NCI-H1436 treated with DMSO at 0.1 percent for 48 hours (cell line): ENCODE measurements around the gene MARCHF9.
"Not testable (repeated sequence)": the region's sequence is repeated elsewhere in the genome, so short reads cannot be mapped to it uniquely, and the experiment has no call there.

ENCODE experiments used
- DNase-seq: peaks from one replicate; lab custom pipeline; 2025; lab: John Stamatoyannopoulos, UW

Gene MARCHF9

GRCh38 chr12:57771236-57771872 lies 16.5 kb downstream of the MARCHF9 start:
- peak; percentile 9 for DNase-seq

GRCh38 chr12:57771873-57772428 lies 17.0 kb downstream of the MARCHF9 start, which contains the start of gene METTL1:
TSS of gene METTL1 (minus strand) at chr12:57772105. CDS start at chr12:57772083, 22 bp downstream.
- peak; percentile 58 for DNase-seq

- DNase-seq: no peak
These were observed 17.8 kb downstream of the MARCHF9 start, which contains the start of gene EEF1AKMT3 for GRCh38 chr12:57772429-57773322. TSS of gene EEF1AKMT3 (plus strand) at chr12:57772614. CDS start at chr12:57772725, 111 bp downstream.

- not testable (repeated sequence) for DNase-seq
These were observed 19.7 kb downstream of the MARCHF9 start for GRCh38 chr12:57774634-57775033.

GRCh38 chr12:57775044-57775443 lies 20.1 kb downstream of the MARCHF9 start:
- DNase-seq: no peak

- no peak for DNase-seq
These were observed 20.8 kb downstream of the MARCHF9 start for GRCh38 chr12:57775563-57776246.

- DNase-seq: no peak
These were observed 21.3 kb downstream of the MARCHF9 start for GRCh38 chr12:57776247-57776587.

GRCh38 chr12:57777367-57777766 lies 22.5 kb downstream of the MARCHF9 start:
- no peak for DNase-seq

- no peak for DNase-seq
These were observed 23.0 kb downstream of the MARCHF9 start for GRCh38 chr12:57777911-57778310.

GRCh38 chr12:57779736-57780135 lies 24.8 kb downstream of the MARCHF9 start:
- DNase-seq: no peak

GRCh38 chr12:57780284-57780897 lies 25.5 kb downstream of the MARCHF9 start:
- no peak for DNase-seq

- no peak for DNase-seq
These were observed 26.3 kb downstream of the MARCHF9 start for GRCh38 chr12:57781244-57781643.

GRCh38 chr12:57781801-57782200 lies 26.9 kb downstream of the MARCHF9 start:
- no peak for DNase-seq

GRCh38 chr12:57782243-57782607 lies 27.3 kb downstream of the MARCHF9 start:
- DNase-seq: no peak

- DNase-seq: peak; percentile 39
These were observed 27.9 kb downstream of the MARCHF9 start, which contains the start of gene TSFM for GRCh38 chr12:57782608-57783465. TSS of gene TSFM (plus strand) at chr12:57782787. CDS start at chr12:57782802, 15 bp downstream.

GRCh38 chr12:57783466-57783801 lies 28.5 kb downstream of the MARCHF9 start:
- no peak for DNase-seq

GRCh38 chr12:57783861-57784260 lies 29.0 kb downstream of the MARCHF9 start:
- DNase-seq: no peak

- no peak for DNase-seq
These were observed 39.0 kb downstream of the MARCHF9 start for GRCh38 chr12:57793920-57794319.

GRCh38 chr12:57795354-57795753 lies 40.5 kb downstream of the MARCHF9 start:
- DNase-seq: no peak

GRCh38 chr12:57796996-57797395 lies 42.1 kb downstream of the MARCHF9 start:
- no peak for DNase-seq

- no peak for DNase-seq
These were observed 43.0 kb downstream of the MARCHF9 start for GRCh38 chr12:57797933-57798332.
